ENCODE measurements around the gene DYNC1H1. TPM values are rescaled to one million over a fixed set of nuclear protein-coding genes. Genes with fewer than 3 reads are reported as not detected.

The DYNC1H1 gene
- total RNA-seq, 1 experiment from 2014 or later: 361 TPM

GRCh38 chr14:101948666-101949216, 15.6 kb upstream of the DYNC1H1 start:
- Histone ChIP-seq H3K27ac (ENCODE audit: low read depth, low read length) (peak overlapping the region; percentile 76), H3K27me3 (ENCODE audit: insufficient read depth, low read length) (no peaks in the 10 kb centered on the region), H3K79me2 (ENCODE audit: insufficient read depth, low read length) (peaks cover 10% of the 10 kb centered on the region), H3K4me3 (replicated peaks in 1 of 2; ENCODE audit: low read depth in 1 of 2, low read length in 2 of 2) (peak overlapping the region; percentile 82 to 92), H2AFZ (ENCODE audit: low read depth, low read length, poor library complexity, severe bottlenecking) (no peak overlapping the region), H3K36me3 (ENCODE audit: control insufficient read depth in 1 of 2, insufficient read depth in 2 of 2, low read length in 2 of 2) (no peaks in the 10 kb centered on the region), H3K9ac (ENCODE audit: low read length) (peak overlapping the region; percentile 79), H3K9me3 (ENCODE audit: control insufficient read depth in 1 of 2, insufficient read depth in 1 of 2, low read depth in 1 of 2, low read length in 2 of 2) (no peaks in the 10 kb centered on the region), H3K9me2 (ENCODE audit: insufficient read depth) (no peaks in the 10 kb centered on the region), H3K4me2 (ENCODE audit: low read length) (peak overlapping the region; percentile 92), H3K4me1 (ENCODE audit: control insufficient read depth in 1 of 2, insufficient read depth in 2 of 2, low read length in 2 of 2) (peaks cover 5 to 7% of the 10 kb centered on the region in 2 experiments), H4K20me1 (ENCODE audit: insufficient read depth) (no peaks in the 10 kb centered on the region)
- CTCF ChIA-PET: interaction anchor here (1.0 kb wide), 1 partner anchor 177 kb away, joined by 4 read pairs; no protein-coding TSS in a partner anchor
- peak; percentile 13; the same call in 1 of the 2 replicates for ATAC-seq
- TF ChIP-seq CEBPB (IDR thresholded peaks at IDR 0.05; ENCODE audit: low read depth): no peak
- TF ChIP-seq ZFX (IDR thresholded peaks at IDR 0.05): peak; percentile 46; the same call in 1 of the 2 replicates
- no peak for TF ChIP-seq MAX (IDR thresholded peaks at IDR 0.05)
- no peak for DNase-seq (ENCODE audit: low read depth, low spot score)
- intact Hi-C loops (cut with micrococcal nuclease): loop anchor here (1.0 to 2.0 kb wide), 3 partner anchors 178 to 241 kb away; no protein-coding TSS in a partner anchor
- POLR2A ChIA-PET: interaction anchor here (0.8 to 2.1 kb wide), 5 partner anchors 15 to 188 kb away, joined by 3 to 10 read pairs (median 3); no protein-coding TSS in a partner anchor
- BruUV-seq (replicated peaks): TSS peak; percentile 84
- RAD21 ChIA-PET (ENCODE audit: low non-redundant PET in 1 of 2, low total read pairs in 2 of 2, uncharacterized antibody in 2 of 2, unreplicated experiment in 2 of 2): no interaction called here

GRCh38 chr14:101950100-101950499, 14.3 kb upstream of the DYNC1H1 start:
- no peak for ATAC-seq
- H3K79me2 ChIP-seq (ENCODE audit: insufficient read depth, low read length): peaks cover 10% of the 10 kb centered on the region
- no TSS peak for BruUV-seq (replicated peaks)
- H4K20me1 ChIP-seq (ENCODE audit: insufficient read depth): no peaks in the 10 kb centered on the region
- H3K4me2 ChIP-seq (ENCODE audit: low read length): no peak overlapping the region
- no peaks in the 10 kb centered on the region for H3K9me2 ChIP-seq (ENCODE audit: insufficient read depth)
- CTCF ChIA-PET: no interaction called here
- intact Hi-C loops (cut with micrococcal nuclease): no loop called here
- DNase-seq (ENCODE audit: low read depth, low spot score): no peak
- POLR2A ChIA-PET: no interaction called here
- no peak overlapping the region for H2AFZ ChIP-seq (ENCODE audit: low read depth, low read length, poor library complexity, severe bottlenecking)
- no peaks in the 10 kb centered on the region for H3K36me3 ChIP-seq (ENCODE audit: control insufficient read depth in 1 of 2, insufficient read depth in 2 of 2, low read length in 2 of 2)
- no peaks in the 10 kb centered on the region for H3K27me3 ChIP-seq (ENCODE audit: insufficient read depth, low read length)
- no peaks in the 10 kb centered on the region for H3K9me3 ChIP-seq (ENCODE audit: control insufficient read depth in 1 of 2, insufficient read depth in 1 of 2, low read depth in 1 of 2, low read length in 2 of 2)
- peaks cover 5 to 7% of the 10 kb centered on the region in 2 experiments for H3K4me1 ChIP-seq (ENCODE audit: control insufficient read depth in 1 of 2, insufficient read depth in 2 of 2, low read length in 2 of 2)
- no peak overlapping the region for H3K9ac ChIP-seq (ENCODE audit: low read length)
- RAD21 ChIA-PET (ENCODE audit: low non-redundant PET in 1 of 2, low total read pairs in 2 of 2, uncharacterized antibody in 2 of 2, unreplicated experiment in 2 of 2): no interaction called here
- no peak overlapping the region for H3K27ac ChIP-seq (ENCODE audit: low read depth, low read length)
- TF ChIP-seq SIN3A (IDR thresholded peaks at IDR 0.05; ENCODE audit: low read depth): no peak
- H3K4me3 ChIP-seq (replicated peaks in 1 of 2; ENCODE audit: low read depth in 1 of 2, low read length in 2 of 2): no peak overlapping the region

All from HCT116 (cell line).